SK-N-DZ (cell line): ENCODE data around the gene PRR36.

Source experiments
- DNase-seq: peaks from one replicate; pipeline ENCODE4 v3.0.0-alpha.2; 2015; ENCODE audit warnings: low spot score

Gene PRR36

GRCh38 chr19:7913652-7914051, 39.5 kb upstream of the PRR36 start:
- no peak for DNase-seq

- DNase-seq, result no peak
Observed at GRCh38 chr19:7912697-7913564, 38.7 kb upstream of the PRR36 start.

GRCh38 chr19:7912144-7912696, 38.0 kb upstream of the PRR36 start:
- no peak for DNase-seq

GRCh38 chr19:7911508-7912143, 37.4 kb upstream of the PRR36 start:
- DNase-seq, result no peak

- DNase-seq, result no peak
Observed at GRCh38 chr19:7910321-7911161, 36.4 kb upstream of the PRR36 start.

GRCh38 chr19:7909471-7910067, 35.4 kb upstream of the PRR36 start:
- no peak for DNase-seq

GRCh38 chr19:7908742-7909461, 34.7 kb upstream of the PRR36 start:
- DNase-seq, result no peak

- no peak for DNase-seq
Observed at GRCh38 chr19:7908078-7908699, 34.0 kb upstream of the PRR36 start.

- no peak for DNase-seq
Observed at GRCh38 chr19:7907544-7907943, 33.4 kb upstream of the PRR36 start.

- no peak for DNase-seq
Observed at GRCh38 chr19:7907122-7907521, 32.9 kb upstream of the PRR36 start.

- no peak for DNase-seq
Observed at GRCh38 chr19:7905859-7906258, 31.7 kb upstream of the PRR36 start.

- no peak for DNase-seq
Observed at GRCh38 chr19:7905268-7905667, 31.1 kb upstream of the PRR36 start.

GRCh38 chr19:7904074-7905020, 30.2 kb upstream of the PRR36 start:
- DNase-seq, result no peak

GRCh38 chr19:7903244-7904073, 29.3 kb upstream of the PRR36 start, which contains the start of gene MAP2K7:
TSS of gene MAP2K7 (plus strand) at chr19:7903877. CDS start at chr19:7903945, 68 bp downstream.
- peak; percentile 98 for DNase-seq

GRCh38 chr19:7902796-7903243, 28.6 kb upstream of the PRR36 start:
- no peak for DNase-seq

- no peak for DNase-seq
Observed at GRCh38 chr19:7901337-7901736, 27.1 kb upstream of the PRR36 start.

- no peak for DNase-seq
Observed at GRCh38 chr19:7900931-7901330, 26.7 kb upstream of the PRR36 start.

- DNase-seq, result no peak
Observed at GRCh38 chr19:7900401-7900870, 26.2 kb upstream of the PRR36 start.
